CD14-positive monocyte (primary cell): Measurements from ENCODE around the gene HOXA2. TPM values are rescaled to one million over a fixed set of nuclear protein-coding genes. Genes with fewer than 3 reads are reported as not detected.

Experiments
- DNase-seq, 3 donors: peaks; one replicate each; pipeline ENCODE4 v3.0.0-alpha.2; 2011 to 2022
- H2AFZ ChIP-seq: 2 replicates; pipeline ENCODE4 v1.6.0; 2012; ENCODE audit warnings: mild to moderate bottlenecking, low read depth, low read length, inconsistent platforms; ENCODE audit not compliant: insufficient read depth, poor library complexity, severe bottlenecking
- H3K27ac ChIP-seq, 2 donors: 1 replicate in 1 of 2; 2 replicates in 1 of 2; pipeline ENCODE4 v1.5.1; 2012 to 2013; ENCODE audit warnings: low read length in 2 of 2, control low read depth in 1 of 2, inconsistent platforms in 1 of 2, low read depth in 1 of 2, mild to moderate bottlenecking in 1 of 2
- H3K27me3 ChIP-seq, 2 donors: one replicate each; pipeline versions ENCODE4 v1.6.0 to v1.6.1; 2011 to 2013; ENCODE audit warnings: low read length in 2 of 2; ENCODE audit not compliant: control insufficient read depth in 2 of 2, insufficient read depth in 2 of 2
- H3K36me3 ChIP-seq, 2 donors: replicated peaks in 1 of 2; 1 replicate in 1 of 2; 2 replicates in 1 of 2; pipeline versions ENCODE4 v1.5.1 to v1.6.1; 2012 to 2013; ENCODE audit warnings: low read length in 2 of 2, control low read depth in 1 of 2, inconsistent platforms in 1 of 2, mild to moderate bottlenecking in 1 of 2; ENCODE audit not compliant: insufficient read depth in 2 of 2, control insufficient read depth in 1 of 2
- H3K4me1 ChIP-seq, 2 donors: 1 replicate in 1 of 2; 2 replicates in 1 of 2; pipeline versions ENCODE4 v1.5.1 to v1.6.1; 2012 to 2013; ENCODE audit warnings: low read length in 2 of 2, control low read depth in 1 of 2, inconsistent platforms in 1 of 2, mild to moderate bottlenecking in 1 of 2, moderate library complexity in 1 of 2; ENCODE audit not compliant: insufficient read depth in 2 of 2, control insufficient read depth in 1 of 2
- H3K4me2 ChIP-seq: replicated peaks from 2 replicates; pipeline ENCODE3; 2012; ENCODE audit warnings: low read length, moderate library complexity, mild to moderate bottlenecking; ENCODE audit not compliant: poor library complexity, severe bottlenecking; ENCODE audit errors: extremely low read depth
- H3K4me3 ChIP-seq, 3 experiments: fragments of 200-600 bp in 1 of 3; sonication (generic) in 1 of 3; replicated peaks in 1 of 3; 1 replicate in 2 of 3; 2 replicates in 1 of 3; pipeline ENCODE4 v1.5.1; 2011 to 2013; ENCODE audit warnings: low read length in 3 of 3, mild to moderate bottlenecking in 3 of 3, control low read depth in 2 of 3, low read depth in 2 of 3, inconsistent platforms in 1 of 3, moderate library complexity in 1 of 3
- H3K79me2 ChIP-seq: 2 replicates; pipeline ENCODE4 v1.6.0; 2012; ENCODE audit warnings: mild to moderate bottlenecking, control low read depth, inconsistent platforms, low read length, moderate library complexity; ENCODE audit not compliant: insufficient read depth
- H3K9ac ChIP-seq: 2 replicates; pipeline ENCODE4 v1.6.0; 2017; ENCODE audit warnings: low read length, mild to moderate bottlenecking; ENCODE audit not compliant: insufficient read depth, poor library complexity, severe bottlenecking
- H3K9me3 ChIP-seq, 2 donors: replicated peaks in 1 of 2; 1 replicate in 1 of 2; 2 replicates in 1 of 2; pipeline versions ENCODE4 v1.5.1 to v1.6.1; 2012 to 2013; ENCODE audit warnings: low read length in 2 of 2, control low read depth in 1 of 2; ENCODE audit not compliant: control insufficient read depth in 1 of 2, insufficient read depth in 1 of 2
- H4K20me1 ChIP-seq: 2 replicates; pipeline ENCODE4 v1.6.0; 2012; ENCODE audit warnings: mild to moderate bottlenecking, low read length, control low read depth, moderate library complexity; ENCODE audit not compliant: insufficient read depth
- H3K27ac Mint-ChIP-seq, 7 donors: one replicate each; pipeline ENCODE4 v1.8.0; 2020; ENCODE audit warnings: mild to moderate bottlenecking in 7 of 7, mixed read lengths in 7 of 7, moderate library complexity in 6 of 7, inconsistent platforms in 2 of 7
- H3K27me3 Mint-ChIP-seq, 3 donors: one replicate each; pipeline ENCODE4 v1.8.0; 2021 to 2022; ENCODE audit warnings: low read depth in 3 of 3, mild to moderate bottlenecking in 3 of 3, mixed read lengths in 3 of 3, moderate library complexity in 3 of 3, inconsistent platforms in 1 of 3
- H3K36me3 Mint-ChIP-seq, 2 donors: one replicate each; pipeline ENCODE4 v1.8.0; 2020; ENCODE audit warnings: mixed read lengths in 2 of 2, inconsistent platforms in 1 of 2, mild to moderate bottlenecking in 1 of 2
- H3K4me1 Mint-ChIP-seq: one replicate; pipeline ENCODE4 v1.8.0; 2020; ENCODE audit warnings: mild to moderate bottlenecking, mixed read lengths
- H3K4me3 Mint-ChIP-seq, 2 donors: one replicate each; pipeline ENCODE4 v1.8.0; 2020; ENCODE audit warnings: mild to moderate bottlenecking in 2 of 2, mixed read lengths in 2 of 2, moderate library complexity in 1 of 2
- H3K9me3 Mint-ChIP-seq, 7 donors: one replicate each; pipeline ENCODE4 v1.8.0; 2020 to 2022; ENCODE audit warnings: mixed read lengths in 7 of 7, mild to moderate bottlenecking in 6 of 7, moderate library complexity in 6 of 7, inconsistent platforms in 2 of 7
- WGBS: methylation state at CpG from one replicate; pipeline ENCODE4 v1.1.5; 2013; ENCODE audit warnings: missing lambda C conversion rate; ENCODE audit not compliant: insufficient coverage; 5-methylcytosine and 5-hydroxymethylcytosine counted together
- intact Hi-C, 2 donors: fragments of 100-400 bp; cut with micrococcal nuclease; formaldehyde crosslinking; loops; one replicate each; pipeline versions ENCODE4 v1.15.0 to v1.15.1; 2023
- polyA plus RNA-seq, 3 donors: library from polyadenylated mRNA; depleted of rRNA in 1 of 3; unstranded in 2 of 3; stranded (reverse) in 1 of 3; fragments of 300-500 nt in 2 of 3; fragments of >200 nt in 1 of 3; fragmentation: Illumina TruSeq in 2 of 3; gene quantifications; 1 replicate in 2 of 3; 2 replicates in 1 of 3; pipeline ENCODE4 v1.2.3, GENCODE V29; 2012 to 2021
- TF ChIP-seq, protein P1 (sequence below): fragments of 200-600 bp; IDR thresholded peaks from one replicate; pipeline ENCODE4 v1.8.0; 2022; ENCODE audit warnings: antibody characterized with exemption, mild to moderate bottlenecking

HOXA2 gene
- polyA plus RNA-seq, 3 donors = not detected

DNA sequence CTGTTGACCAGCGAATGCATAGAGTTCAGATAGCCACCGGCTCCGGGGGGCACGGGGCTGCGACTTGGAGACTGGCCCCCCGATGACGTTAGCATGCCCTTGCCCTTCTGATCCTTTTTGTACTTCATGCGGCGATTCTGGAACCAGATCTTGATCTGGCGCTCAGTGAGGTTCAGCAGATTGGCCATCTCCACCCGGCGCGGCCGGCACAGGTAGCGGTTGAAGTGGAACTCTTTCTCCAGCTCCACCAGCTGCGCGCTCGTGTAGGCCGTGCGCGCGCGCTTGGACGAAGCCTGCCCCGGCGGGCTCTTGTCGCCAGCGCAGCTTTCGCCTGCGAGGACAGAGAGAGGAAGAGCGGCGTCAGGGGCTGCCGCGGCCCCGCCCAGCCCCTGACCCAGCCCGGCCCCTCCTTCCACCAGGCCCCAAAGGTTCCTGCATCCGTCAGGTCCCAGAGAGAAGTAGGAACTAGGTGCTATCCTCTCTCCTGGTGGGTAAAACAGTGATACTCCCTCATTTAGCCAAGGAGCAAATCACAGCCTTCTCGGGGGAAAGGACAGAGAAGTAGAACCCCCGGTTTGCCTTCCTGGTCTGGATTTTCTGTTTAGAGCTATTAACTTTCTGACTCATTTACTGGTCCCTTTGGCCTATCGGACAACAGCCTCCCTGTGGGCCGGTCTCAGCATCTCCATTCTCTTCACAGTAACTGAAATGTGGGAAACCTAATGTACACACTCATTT is 6.1 kb upstream of the HOXA2 start:
- DNase-seq = no peak
- peaks cover 0 to 14% (median 6%) of the 10 kb centered on the region in 7 donors for H3K9me3 Mint-ChIP-seq
- H3K36me3 Mint-ChIP-seq = peaks cover 4% of the 10 kb centered on the region in 2 donors
- H3K27ac Mint-ChIP-seq = no peak overlapping the region
- 99% methylated on average over 36 of the region's 41 CpGs for whole genome bisulfite sequencing
- no peaks in the 10 kb centered on the region for H3K79me2 ChIP-seq
- peaks cover 24 to 33% (median 27%) of the 10 kb centered on the region in 3 donors for H3K27me3 Mint-ChIP-seq
- H3K27me3 ChIP-seq = peaks cover 20 to 29% of the 10 kb centered on the region in 2 donors
- TF ChIP-seq, protein P1, sequence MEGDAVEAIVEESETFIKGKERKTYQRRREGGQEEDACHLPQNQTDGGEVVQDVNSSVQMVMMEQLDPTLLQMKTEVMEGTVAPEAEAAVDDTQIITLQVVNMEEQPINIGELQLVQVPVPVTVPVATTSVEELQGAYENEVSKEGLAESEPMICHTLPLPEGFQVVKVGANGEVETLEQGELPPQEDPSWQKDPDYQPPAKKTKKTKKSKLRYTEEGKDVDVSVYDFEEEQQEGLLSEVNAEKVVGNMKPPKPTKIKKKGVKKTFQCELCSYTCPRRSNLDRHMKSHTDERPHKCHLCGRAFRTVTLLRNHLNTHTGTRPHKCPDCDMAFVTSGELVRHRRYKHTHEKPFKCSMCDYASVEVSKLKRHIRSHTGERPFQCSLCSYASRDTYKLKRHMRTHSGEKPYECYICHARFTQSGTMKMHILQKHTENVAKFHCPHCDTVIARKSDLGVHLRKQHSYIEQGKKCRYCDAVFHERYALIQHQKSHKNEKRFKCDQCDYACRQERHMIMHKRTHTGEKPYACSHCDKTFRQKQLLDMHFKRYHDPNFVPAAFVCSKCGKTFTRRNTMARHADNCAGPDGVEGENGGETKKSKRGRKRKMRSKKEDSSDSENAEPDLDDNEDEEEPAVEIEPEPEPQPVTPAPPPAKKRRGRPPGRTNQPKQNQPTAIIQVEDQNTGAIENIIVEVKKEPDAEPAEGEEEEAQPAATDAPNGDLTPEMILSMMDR = no peak
- H3K4me3 Mint-ChIP-seq = no peak overlapping the region
- intact Hi-C loops = no loop called here
- no peak overlapping the region for H3K4me3 ChIP-seq
- peaks cover under 1% of the 10 kb centered on the region for H3K4me1 Mint-ChIP-seq
- no peak overlapping the region for H3K27ac ChIP-seq
- H2AFZ ChIP-seq = no peak overlapping the region
- no peak overlapping the region for H3K4me2 ChIP-seq
- no peaks in the 10 kb centered on the region for H3K4me1 ChIP-seq
- H4K20me1 ChIP-seq = peaks cover 17% of the 10 kb centered on the region
- H3K36me3 ChIP-seq = no peaks in the 10 kb centered on the region
- H3K9ac ChIP-seq = no peak overlapping the region
- H3K9me3 ChIP-seq = peaks cover 0 to 4% of the 10 kb centered on the region in 2 donors

DNA sequence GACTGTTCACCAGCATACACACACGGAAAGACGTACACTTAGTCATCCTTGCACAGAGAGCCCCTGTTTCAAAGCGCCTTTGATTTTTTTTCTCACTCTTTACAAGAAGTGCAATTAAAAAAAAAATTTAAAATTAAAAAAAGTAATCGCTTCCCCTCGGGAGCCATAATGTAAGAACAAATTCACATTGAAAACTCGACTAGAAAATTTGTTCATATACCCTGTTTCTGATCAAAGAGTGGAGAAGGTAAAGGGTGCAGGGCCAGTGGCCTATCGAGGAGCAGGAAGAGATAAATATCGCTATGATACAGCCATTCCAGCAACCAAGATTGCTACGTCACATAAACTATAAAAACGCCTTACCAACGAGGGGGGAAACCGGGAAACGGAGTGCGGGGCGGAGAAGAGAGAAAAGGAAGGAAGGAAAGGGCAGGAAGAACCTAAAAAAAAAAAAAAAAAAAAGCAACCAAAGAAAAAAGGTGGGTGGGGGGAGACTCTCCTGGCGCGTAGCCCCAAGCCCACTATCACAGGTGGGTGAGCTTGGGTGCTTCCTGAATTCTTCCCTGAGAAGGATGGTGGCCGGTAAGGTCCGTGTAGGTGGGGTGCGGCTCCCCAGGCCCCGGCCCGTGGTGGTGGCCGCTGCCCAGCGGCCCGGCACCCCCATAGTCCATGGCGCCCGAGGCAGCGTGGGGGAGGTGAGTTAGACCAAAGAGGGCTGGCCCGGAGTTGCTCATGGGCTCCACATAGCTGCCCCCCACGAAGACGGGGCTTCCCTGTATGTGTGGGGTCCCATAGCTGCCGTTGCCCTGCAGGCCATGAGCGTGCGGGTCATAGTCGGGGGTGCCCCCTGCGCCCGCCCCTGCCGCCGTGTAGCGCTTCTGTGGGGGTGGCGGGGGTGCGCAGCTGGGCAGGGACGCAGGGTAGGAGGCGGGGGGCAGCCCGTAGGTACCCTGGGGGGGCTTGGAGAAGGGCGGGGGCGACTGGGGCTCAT is 5.2 kb upstream of the HOXA2 start:
- H3K27me3 Mint-ChIP-seq = peaks cover 32 to 40% (median 36%) of the 10 kb centered on the region in 3 donors
- no peak overlapping the region for H3K4me3 Mint-ChIP-seq
- H3K79me2 ChIP-seq = no peaks in the 10 kb centered on the region
- no peak overlapping the region for H3K27ac Mint-ChIP-seq
- no peaks in the 10 kb centered on the region for H3K4me1 ChIP-seq
- H3K36me3 ChIP-seq = no peaks in the 10 kb centered on the region
- H2AFZ ChIP-seq = no peak overlapping the region
- no peak overlapping the region for H3K4me2 ChIP-seq
- DNase-seq = no peak
- H3K36me3 Mint-ChIP-seq = peaks cover 8 to 11% of the 10 kb centered on the region in 2 donors
- TF ChIP-seq, protein P1 = no peak
- H3K27ac ChIP-seq = no peak overlapping the region
- H3K9me3 ChIP-seq = peaks cover 4 to 8% of the 10 kb centered on the region in 2 donors
- H4K20me1 ChIP-seq = peaks cover 26% of the 10 kb centered on the region
- peaks cover 8% of the 10 kb centered on the region for H3K4me1 Mint-ChIP-seq
- H3K9ac ChIP-seq = no peak overlapping the region
- peaks cover 0 to 17% (median 13%) of the 10 kb centered on the region in 7 donors for H3K9me3 Mint-ChIP-seq
- H3K27me3 ChIP-seq = peaks cover 28 to 38% of the 10 kb centered on the region in 2 donors
- WGBS = 99% methylated on average over 21 of the region's 47 CpGs
- intact Hi-C loops = no loop called here
- no peak overlapping the region for H3K4me3 ChIP-seq
